GM19397 (cell line): ENCODE results near the gene PLET1.

ENCODE experiments used
- ATAC-seq: cut with Tn5 transposase; IDR thresholded peaks from one replicate; pipeline ENCODE4 v1.9.1; 2021; ENCODE audit warnings: mild to moderate bottlenecking, moderate library complexity; ENCODE audit not compliant: unreplicated experiment

The PLET1 gene

GRCh38 chr11:112285841-112286311 is 25.2 kb upstream of the PLET1 start:
- ATAC-seq = no peak

DNA sequence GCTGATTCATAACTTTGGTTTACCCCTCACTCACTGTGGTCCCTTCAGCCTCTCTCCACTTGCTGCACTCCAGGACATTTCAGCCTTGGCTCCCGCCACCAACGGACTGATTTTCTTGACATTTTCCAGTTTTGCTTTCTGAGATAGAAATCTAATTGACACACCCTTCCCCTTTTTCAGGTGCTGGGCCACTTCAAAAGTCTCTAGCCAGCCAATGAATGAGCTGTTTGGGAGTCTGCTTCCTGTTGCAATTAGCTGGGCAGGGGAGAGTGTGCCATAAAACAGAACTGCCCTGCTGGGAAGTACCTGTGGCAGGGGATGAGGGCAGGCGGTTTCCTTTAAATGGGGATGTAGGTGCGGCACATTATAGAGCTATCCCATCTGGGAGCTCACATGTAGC is 21.1 kb upstream of the PLET1 start:
- ATAC-seq = no peak

DNA sequence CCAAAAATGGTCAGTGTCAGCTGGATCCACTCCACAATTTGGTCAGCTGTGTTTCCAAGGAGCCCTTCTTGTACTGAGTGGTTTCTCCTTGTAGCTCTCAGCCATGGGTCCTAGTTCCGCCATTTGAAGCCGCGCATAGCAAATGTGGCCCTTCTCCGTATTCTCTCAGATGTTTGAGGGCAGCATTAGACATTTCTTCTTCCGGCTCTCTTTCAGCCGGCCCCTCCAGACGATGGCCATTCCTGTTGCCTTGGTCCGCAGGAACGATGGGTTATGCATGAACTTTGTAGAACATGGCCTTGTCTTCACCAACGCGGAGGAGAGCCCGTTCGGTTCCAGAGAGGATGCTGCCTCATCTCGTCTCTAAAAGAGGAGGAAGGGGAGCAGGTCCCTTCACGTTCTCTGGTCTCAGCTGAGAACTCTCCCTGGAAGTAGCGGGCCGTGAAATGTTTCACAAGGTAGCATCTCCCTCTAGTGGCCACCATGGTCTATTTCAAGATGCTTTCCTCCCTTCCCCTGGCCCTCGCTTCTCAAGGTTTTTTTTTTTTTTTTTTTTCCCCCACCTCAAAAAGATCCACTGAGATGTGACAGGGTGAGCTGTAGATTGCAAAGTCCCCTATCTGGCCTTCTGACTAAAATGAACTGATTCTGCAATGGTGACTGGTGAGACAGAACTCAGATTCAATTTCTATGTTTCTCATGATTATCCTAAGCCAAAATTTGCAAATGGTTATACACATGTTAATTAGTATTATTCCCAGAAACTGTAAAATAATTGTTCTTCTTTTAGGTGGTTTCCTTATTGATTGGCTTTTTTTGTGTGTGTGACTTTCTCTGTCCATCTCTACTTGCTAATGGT is 19.8 kb upstream of the PLET1 start:
- peak; percentile 53 for ATAC-seq

DNA sequence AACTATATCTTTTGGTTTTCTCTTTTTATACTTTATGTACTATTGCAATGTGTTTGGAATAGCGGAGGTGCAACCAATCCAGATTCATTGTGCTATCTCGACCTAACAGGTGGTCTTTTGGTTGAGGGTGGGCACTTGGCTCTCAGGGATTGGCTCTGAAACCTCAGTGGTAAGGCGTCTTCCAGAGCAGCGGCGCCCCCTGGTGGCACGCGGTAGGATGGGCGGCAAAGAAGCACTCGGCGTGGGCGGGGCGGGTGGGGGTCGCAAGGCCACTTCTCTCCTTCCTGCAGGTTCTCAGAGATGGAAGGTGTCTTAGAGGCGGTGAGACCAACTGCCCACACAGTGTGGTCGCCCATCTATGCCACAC is 19.2 kb upstream of the PLET1 start:
- peak; percentile 51 for ATAC-seq

- ATAC-seq = no peak
Observed at GRCh38 chr11:112278803-112279202, 18.1 kb upstream of the PLET1 start.

DNA sequence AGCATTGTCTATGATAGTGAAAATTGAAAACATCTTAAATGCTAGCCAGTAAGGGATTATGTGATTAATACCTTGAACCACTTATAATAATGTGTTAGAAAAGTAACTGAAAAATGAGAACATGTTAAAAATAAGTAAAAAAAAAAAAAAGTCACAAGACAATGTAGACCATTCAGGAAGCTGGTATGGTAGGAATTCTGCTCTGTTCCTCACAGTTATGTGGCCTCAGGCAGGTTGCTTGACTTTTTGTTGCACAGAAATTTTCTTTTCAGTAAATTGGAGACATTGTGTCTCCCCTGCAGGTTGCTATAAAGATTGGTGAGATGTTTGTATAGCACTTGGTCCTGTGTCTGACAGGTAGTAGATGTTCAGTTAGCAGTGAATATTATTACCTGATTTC is 17.3 kb upstream of the PLET1 start:
- no peak for ATAC-seq

GRCh38 chr11:112277029-112277428 is 16.4 kb upstream of the PLET1 start:
- ATAC-seq = no peak

DNA sequence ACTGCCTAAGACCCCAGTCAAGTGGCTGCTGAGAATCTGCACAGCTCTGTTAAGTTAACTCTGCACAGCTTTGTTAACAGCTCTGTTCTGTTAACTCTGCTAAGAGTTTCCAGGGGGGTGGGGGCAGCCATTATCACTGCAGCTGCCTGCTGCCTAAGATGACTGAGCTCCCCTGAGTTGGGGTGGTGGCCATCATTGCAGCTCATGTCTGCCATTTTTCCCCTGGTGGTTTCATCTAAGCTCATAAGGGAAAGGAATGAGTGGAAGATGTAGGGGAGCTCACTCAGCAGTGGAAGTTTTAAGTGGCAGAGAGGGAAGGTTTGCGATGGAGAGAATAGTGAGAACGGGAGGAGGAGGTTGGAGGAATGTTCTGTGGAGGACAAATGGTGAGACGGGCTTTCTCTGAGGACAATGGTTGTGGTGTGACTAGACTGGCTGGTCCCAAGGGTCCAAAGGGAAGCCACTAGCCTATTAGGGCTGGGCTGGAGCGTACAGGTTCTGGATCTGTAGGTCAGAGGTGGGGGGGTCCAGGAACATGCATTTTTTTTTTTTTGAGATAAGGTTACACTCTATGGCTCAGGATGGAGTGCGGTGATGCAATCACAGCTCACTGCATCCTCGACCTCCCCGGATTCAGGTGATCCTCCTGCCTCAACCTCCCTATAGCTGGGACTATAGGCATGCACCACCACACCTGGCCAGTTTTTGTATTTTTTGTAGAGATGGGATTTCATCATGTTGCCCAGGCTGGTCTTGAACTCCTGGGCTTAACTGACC is 13.5 kb upstream of the PLET1 start:
- ATAC-seq = no peak

GRCh38 chr11:112273066-112273465 is 12.4 kb upstream of the PLET1 start:
- ATAC-seq = no peak

GRCh38 chr11:112271242-112271641 is 10.6 kb upstream of the PLET1 start:
- ATAC-seq = no peak

DNA sequence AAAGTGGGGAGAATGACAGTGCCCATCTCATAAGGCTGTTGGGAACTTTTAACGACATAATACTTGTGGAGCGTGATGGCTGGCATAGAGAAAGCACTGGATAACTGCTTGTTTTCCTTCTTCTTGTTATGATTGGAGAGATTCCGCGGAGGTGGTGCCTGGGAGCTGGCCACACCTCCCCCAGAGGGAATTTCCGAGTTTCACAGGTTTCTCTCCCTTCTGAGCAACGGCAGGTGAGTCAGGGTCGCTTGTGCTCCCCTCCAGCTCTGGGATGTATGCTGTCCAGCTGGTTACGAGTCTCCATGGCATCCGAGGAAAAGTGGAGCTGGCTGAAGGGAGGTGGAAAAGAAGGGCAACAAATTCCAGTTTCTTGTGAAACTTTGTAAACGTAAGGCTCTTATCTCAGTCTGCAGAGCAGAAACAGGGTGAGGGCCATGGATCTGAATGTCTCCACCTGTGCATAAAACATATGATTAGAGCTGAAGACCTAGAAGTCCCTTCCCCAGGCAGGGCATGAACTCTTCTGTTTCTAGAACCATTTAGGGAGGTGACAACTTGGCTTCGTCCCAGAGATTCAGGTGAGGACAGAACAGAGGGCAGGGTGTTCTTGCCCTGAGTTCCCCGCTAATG is 10.0 kb upstream of the PLET1 start:
- ATAC-seq = no peak

- no peak for ATAC-seq
Observed at GRCh38 chr11:112269139-112269538, 8.5 kb upstream of the PLET1 start.

DNA sequence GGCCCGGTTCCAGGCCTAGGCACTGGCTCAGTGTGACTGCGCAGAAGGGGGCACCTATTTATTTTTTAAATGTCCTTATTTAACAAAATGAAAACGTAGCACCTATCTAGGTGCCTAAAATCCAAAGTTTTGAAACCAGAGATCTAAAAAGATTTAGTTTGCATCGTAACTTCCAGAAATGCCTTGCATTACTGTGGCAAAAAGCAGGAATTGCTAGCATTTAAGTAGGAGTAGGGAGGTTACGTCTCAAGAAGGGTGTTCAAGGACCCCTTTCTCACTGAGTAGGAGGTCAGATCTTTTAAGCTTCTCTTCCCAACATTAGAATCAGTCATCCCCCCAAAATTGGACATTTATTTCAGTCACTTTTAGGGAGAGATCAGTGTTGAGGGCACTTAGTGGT is 7.7 kb upstream of the PLET1 start:
- ATAC-seq = no peak

DNA sequence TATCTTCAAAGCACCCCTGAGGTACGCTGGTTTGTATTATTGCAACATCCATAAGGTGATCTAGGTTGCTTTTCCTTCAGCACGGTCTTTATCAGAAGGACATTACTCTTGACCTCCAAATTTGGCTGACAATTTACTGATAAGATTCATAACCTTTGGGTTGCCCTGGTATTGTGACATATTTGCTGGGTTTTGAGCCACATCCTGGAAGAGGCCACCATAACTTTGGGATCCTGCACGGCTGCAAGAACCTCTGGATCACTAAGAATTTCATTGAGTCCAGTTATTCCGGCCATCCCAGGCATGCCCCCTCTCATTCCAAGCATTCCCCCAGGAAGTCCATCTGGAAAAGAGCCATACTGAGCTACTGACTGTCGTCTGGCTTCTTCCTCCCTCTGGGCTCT is 6.5 kb upstream of the PLET1 start:
- no peak for ATAC-seq

DNA sequence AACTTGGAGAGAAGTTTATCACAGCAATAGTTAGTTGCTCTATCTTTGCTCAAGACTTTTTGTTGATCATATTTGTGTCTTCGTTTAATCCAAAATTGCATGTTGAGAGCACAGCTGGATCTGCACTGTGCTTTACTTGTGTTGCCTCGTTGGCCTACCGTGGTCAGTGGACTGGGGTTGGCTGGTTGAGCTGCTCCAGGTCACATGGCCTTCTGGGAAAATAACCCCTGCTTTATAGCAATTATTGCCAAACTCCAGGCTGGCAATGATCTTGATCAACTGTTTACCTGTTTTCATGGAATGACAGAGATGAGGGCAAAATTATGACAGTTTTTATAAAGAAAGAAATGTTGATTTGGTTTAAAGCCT is 5.7 kb upstream of the PLET1 start:
- ATAC-seq = no peak

- no peak for ATAC-seq
Observed at GRCh38 chr11:112265659-112266409, 5.2 kb upstream of the PLET1 start.

DNA sequence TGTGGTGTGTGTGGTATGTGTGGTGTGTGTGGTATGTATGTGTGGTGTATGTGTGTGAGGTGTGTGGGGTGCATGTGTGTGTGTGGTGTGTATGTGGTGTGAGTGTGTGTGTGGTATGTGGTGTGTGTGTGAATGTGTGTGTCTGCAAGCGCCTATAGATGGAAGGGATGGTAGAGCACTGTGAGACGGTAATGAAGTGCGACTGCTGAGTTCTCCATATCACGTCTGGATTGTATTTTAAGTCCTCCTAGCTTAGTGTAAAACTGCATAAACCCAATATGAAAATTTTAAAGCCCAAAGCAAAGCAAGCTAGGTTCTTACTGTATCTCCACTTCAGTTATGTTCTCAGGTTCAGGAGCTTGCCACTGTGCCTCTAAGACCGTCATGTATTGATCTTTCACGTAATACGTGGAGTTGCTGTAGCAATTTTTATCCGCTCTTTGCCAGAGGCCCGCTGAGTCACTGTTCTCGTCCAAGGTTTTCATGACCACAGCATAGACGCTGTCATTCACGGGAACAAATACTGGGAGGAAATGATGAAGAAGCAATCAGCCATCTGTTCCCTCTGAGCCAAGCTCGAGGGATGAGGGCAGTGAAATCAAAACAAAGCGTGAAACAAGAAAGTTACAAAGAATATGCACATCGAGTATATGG is 5.5 kb downstream of the PLET1 start:
- no peak for ATAC-seq

GRCh38 chr11:112253605-112254242 is 6.9 kb downstream of the PLET1 start:
- ATAC-seq = no peak

DNA sequence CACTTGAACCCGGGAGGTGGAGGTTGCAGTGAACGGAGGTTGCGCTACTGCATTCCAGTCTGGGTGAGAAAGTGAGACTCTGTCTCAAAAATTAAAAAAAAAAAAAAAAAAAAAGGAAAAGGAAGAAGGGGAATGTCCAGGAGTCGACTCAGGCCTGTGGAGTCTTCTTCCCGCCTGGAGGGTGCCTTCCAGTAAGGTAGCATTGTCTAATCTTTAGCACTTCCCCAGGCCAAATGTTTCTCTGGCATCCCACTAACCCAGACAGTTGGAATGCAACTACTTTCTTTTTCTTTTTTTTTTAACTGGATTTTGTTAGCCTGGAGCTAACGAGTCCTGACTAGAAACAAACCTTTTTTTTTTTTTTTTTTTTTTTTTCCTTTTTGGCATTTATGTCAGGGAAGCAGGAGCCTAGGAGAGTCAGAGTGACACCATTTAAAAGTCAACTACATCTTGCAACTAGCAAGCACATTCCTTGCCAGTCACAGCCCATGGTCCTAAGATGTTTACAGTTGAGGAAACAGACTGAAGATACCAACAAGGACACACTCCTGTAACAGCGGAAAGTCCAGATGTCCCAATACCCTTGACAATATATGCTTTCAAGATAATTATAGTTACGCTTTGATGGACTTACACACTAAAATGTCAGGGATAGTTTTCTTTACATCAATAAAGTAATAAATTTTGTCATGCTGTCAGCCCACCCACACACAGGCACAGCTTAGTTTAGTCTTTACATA is 10.6 kb downstream of the PLET1 start:
- ATAC-seq = no peak
